Measurements from ENCODE around the gene LMTK2. TPM values are rescaled to one million over a fixed set of nuclear protein-coding genes. Genes with fewer than 3 reads are reported as not detected.

LMTK2 gene
- total RNA-seq, 2 experiments from 2014 or later, result 10.0 to 17.5 TPM

GRCh38 chr7:98116656-98117461 lies 10.2 kb downstream of the LMTK2 start:
- CTCF ChIA-PET (ENCODE audit: unreplicated experiment), result no interaction called here
- Histone ChIP-seq H2AFZ (ENCODE audit: low read length) (no peak overlapping the region), H3K27ac (ENCODE audit: low read depth, low read length, poor library complexity, severe bottlenecking) (no peak overlapping the region), H3K9me3 (ENCODE audit: low read length) (no peaks in the 10 kb centered on the region), H3K4me1 (ENCODE audit: insufficient read depth, low read length, poor library complexity, severe bottlenecking) (no peaks in the 10 kb centered on the region), H3K36me3 (ENCODE audit: insufficient read depth, low read length) (no peaks in the 10 kb centered on the region; the same call in 1 of the 2 replicates), H3K79me2 (ENCODE audit: insufficient read depth, low read depth, low read length) (peaks cover 18% of the 10 kb centered on the region; the same call in 1 of the 2 replicates), H3K4me2 (ENCODE audit: low read length) (no peak overlapping the region), H3K4me3 (ENCODE audit: low read depth, low read length, poor library complexity, severe bottlenecking) (no peak overlapping the region), H3K9me2 (ENCODE audit: insufficient read depth, low read length) (no peaks in the 10 kb centered on the region), H4K20me1 (ENCODE audit: insufficient read depth, low read length) (peaks cover 6% of the 10 kb centered on the region; the same call in 1 of the 2 replicates)
- POLR2A ChIA-PET, result interaction anchor here (0.6 to 1.8 kb wide), 4 partner anchors 9 to 134 kb away, joined by 3 to 4 read pairs (median 3); no protein-coding TSS in a partner anchor
- DNase-seq (ENCODE audit: low spot score), result no peak
- no TSS peak for BruUV-seq (replicated peaks)
- TF ChIP-seq CTCF (conservative IDR thresholded peaks at IDR 0.05; ENCODE audit: low read length) (no peak), EZH2phosphoT487 (IDR thresholded peaks at IDR 0.05; ENCODE audit: borderline replicate concordance, low read depth, low read length) (no peak)
- intact Hi-C loops (cut with micrococcal nuclease; ENCODE audit: unreplicated experiment), result no loop called here

- H3K9me2 ChIP-seq (ENCODE audit: insufficient read depth, low read length), result no peaks in the 10 kb centered on the region
- ChIA-PET POLR2A (interaction anchor here (0.6 to 3.0 kb wide), 4 partner anchors 9 to 36 kb away, joined by 3 to 13 read pairs (median 3); no protein-coding TSS in a partner anchor), CTCF (ENCODE audit: unreplicated experiment) (no interaction called here)
- 0 out of 2 replicates have a peak, but pooled peaks cover 13% of the 10 kb centered on the region for H3K79me2 ChIP-seq (ENCODE audit: insufficient read depth, low read depth, low read length)
- H3K4me2 ChIP-seq (ENCODE audit: low read length), result no peak overlapping the region
- BruUV-seq (replicated peaks), result no TSS peak
- no peaks in the 10 kb centered on the region for H3K9me3 ChIP-seq (ENCODE audit: low read length)
- no peaks in the 10 kb centered on the region for H3K36me3 ChIP-seq (ENCODE audit: insufficient read depth, low read length)
- no peak overlapping the region for H3K27ac ChIP-seq (ENCODE audit: low read depth, low read length, poor library complexity, severe bottlenecking)
- TF ChIP-seq CTCF (conservative IDR thresholded peaks at IDR 0.05; ENCODE audit: low read length), result no peak
- no peak for TF ChIP-seq EZH2phosphoT487 (IDR thresholded peaks at IDR 0.05; ENCODE audit: borderline replicate concordance, low read depth, low read length)
- H2AFZ ChIP-seq (ENCODE audit: low read length), result no peak overlapping the region
- no peak overlapping the region for H3K4me3 ChIP-seq (ENCODE audit: low read depth, low read length, poor library complexity, severe bottlenecking)
- intact Hi-C loops (cut with micrococcal nuclease; ENCODE audit: unreplicated experiment), result no loop called here
- peaks cover 12% of the 10 kb centered on the region; the same call in 1 of the 2 replicates for H4K20me1 ChIP-seq (ENCODE audit: insufficient read depth, low read length)
- H3K4me1 ChIP-seq (ENCODE audit: insufficient read depth, low read length, poor library complexity, severe bottlenecking), result no peaks in the 10 kb centered on the region
- no peak for DNase-seq (ENCODE audit: low spot score)
Measured at GRCh38 chr7:98119256-98119918, 12.7 kb downstream of the LMTK2 start.

Measured in OCI-LY7 (cell line).